Activated naive CD4-positive, alpha-beta T cell treated with anti-CD3 and anti-CD28 coated beads, Interleukin-2, amount 50 U/mL, for 16 hours (primary cell): Measurements from ENCODE around the gene MAIP1.

Experiments used
- DNase-seq: peaks from one replicate; pipeline ENCODE4 v3.0.0-alpha.2; 2020

The MAIP1 gene

DNA sequence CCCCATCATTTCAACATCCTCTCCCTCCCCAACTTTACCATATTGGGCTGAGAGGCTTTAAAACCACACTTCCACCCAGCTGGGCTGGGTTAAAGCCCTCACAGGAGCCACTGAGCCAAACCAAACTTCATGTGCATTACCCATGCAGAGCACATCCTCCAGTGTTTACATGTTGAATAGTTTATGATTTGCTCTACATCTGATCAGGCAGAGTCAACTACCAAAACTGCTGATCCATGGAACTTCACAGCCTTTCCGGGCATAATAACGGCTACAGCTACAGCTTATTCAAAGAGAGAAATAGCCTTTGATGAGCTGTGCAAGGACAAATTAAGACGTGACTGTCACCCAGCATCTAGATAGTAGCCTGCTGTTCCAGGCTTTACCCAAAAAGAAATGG is 39.0 kb downstream of the MAIP1 start:
- DNase-seq: no peak

DNA sequence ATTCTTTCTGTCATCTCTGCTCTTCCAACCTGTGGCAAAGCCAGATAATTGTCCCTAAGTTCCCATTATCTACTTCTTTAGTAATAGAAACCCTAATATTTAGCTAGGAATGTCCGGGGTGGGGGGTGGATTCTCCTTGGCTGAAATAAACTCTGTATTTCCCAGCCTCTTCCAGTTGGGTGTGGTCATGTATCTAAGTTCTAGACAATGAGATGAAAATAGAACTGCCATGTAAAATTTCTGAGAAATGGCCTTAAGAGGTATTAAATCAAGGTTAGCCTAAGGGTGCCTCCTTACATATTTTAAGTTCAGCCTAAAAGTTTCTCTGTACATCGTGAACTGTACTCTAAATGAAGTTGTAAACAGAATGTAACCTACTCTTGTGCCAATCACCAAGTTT is 39.5 kb downstream of the MAIP1 start:
- DNase-seq: no peak

GRCh38 chr2:199997296-199997695 is 41.9 kb downstream of the MAIP1 start:
- DNase-seq: no peak

- no peak for DNase-seq
Measured at GRCh38 chr2:199999166-199999565, 43.8 kb downstream of the MAIP1 start.

GRCh38 chr2:200000444-200001163 is 45.2 kb downstream of the MAIP1 start:
- no peak for DNase-seq

DNA sequence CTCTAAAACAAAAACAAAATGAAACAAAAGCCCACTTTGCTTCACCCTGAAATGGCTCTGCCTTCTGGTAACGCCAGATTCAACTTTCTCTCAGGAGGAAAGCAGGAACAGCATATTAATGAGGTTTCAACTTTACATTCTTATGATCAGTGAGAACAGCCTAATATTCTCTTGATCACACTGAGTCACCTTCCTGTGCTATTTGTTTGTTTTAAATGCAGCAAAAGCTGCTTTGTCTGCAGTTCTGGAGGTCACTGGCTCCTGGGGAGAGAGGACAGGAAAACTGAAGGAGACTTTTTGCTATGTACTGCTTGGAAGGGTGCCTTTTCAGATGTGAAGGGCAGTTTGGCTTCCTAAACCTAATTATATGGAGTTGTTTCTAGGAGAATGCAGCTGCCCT is 48.1 kb downstream of the MAIP1 start:
- no peak for DNase-seq

GRCh38 chr2:200005675-200006074 is 50.3 kb downstream of the MAIP1 start:
- no peak for DNase-seq

GRCh38 chr2:200007306-200007705 is 51.9 kb downstream of the MAIP1 start:
- DNase-seq: no peak

GRCh38 chr2:200012401-200012800 is 57.0 kb downstream of the MAIP1 start:
- no peak for DNase-seq
